Medulla oblongata (tissue), 1 donor: Measurements from ENCODE around the gene MBOAT7.

Source experiments
- DNase-seq: peaks from one replicate; pipeline ENCODE4 v3.0.0-alpha.2; 2015; ENCODE audit errors: extremely low spot score

MBOAT7 gene

DNA sequence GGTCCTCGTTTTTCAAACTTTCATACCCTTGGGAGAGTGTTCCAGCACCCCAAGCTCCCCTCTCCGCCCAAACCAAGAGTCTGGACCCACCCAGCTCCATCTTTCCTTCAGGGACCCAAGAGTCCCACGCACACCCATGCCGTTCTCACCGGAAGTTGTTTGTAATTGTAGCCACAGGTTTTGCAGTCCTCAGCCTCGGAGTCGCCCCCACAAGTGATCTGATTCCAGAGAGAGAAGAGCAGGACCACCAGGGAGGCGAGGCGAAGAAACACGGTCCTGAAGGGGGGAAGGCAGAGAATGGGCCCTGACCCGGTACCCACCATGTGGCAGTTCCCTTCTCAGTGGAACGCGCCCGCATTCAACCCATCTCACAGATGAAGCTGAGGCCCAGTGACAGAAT is 26.5 kb downstream of the MBOAT7 start:
- no peak for DNase-seq

DNA sequence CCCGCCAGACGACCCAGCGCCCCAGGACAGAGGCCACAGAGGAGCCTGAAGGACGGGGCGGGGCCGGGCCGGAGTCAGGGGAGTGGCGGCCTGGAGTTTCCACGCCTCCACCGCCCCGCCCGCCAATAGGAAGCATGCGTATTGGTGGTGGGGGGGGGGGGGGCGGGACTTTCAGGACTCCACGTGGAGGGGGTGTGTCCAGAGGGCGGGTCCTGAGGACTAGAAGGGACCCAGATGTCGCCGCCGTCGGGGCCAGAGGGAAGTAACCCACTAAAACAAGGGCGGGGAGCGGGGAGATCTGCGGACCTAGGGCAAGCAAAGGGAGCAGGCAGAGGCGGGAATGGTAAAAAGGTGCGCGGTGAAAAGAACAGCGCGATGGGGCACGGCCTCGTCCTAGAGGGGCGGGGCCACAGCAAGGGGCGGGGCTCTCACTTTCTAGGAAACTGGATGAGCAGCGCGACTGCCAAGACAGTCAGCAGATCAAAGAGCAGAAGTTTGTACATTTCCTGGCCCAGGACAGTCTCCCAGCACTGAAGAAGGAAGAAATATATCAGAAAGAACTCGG is 27.1 kb downstream of the MBOAT7 start:
- DNase-seq, result peak; percentile 74

DNA sequence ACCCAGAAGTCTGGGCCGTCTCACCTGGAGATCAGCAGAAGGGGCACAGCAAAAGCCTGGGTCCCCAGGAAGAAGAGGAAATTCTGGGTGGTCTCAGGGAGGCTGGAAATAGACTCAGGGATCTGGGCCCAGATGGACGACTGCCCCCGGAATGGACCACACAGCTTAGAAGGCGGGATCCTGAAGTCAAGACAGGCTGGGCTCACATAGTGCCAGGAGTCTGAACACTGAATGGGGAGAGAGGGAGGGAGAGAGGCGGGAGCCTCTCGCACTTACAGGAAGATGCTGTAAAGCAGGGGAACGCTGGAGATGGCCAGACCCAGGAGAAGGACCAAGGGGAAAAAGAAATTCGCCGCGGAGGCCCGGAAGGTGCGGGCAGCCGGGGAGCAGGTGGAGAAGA is 28.5 kb downstream of the MBOAT7 start:
- DNase-seq, result no peak

DNA sequence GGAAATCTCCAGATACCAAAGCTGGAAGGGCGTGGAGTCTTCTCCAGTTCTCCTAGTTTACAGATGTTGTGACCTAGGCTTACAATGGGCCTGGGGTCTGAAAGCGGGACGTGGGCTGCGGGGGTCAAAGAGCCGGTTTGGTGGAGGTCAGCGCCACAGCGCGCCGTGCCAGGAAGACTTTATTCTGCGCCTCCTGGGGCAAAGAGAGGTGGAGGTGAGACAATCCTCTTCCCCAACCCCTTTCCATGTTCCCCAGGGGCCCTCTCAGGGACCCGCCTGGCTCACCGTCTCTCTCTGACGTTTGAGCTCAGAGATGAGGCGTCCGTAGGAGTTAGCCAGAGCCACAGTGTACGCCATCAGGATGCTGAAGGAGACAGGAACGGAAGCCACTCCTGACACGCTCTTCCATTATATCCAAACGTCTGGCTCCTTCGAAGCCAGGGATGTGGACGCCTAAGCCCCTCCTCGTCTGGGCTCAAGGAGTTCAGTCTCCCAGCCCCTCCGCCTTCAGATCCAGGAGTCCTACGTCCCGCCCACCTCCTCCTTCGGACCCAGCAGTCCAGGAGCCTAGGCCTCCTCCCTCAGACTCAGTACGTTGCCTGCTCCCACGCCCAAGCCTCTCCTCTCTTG is 29.1 kb downstream of the MBOAT7 start:
- DNase-seq, result peak; percentile 15

DNA sequence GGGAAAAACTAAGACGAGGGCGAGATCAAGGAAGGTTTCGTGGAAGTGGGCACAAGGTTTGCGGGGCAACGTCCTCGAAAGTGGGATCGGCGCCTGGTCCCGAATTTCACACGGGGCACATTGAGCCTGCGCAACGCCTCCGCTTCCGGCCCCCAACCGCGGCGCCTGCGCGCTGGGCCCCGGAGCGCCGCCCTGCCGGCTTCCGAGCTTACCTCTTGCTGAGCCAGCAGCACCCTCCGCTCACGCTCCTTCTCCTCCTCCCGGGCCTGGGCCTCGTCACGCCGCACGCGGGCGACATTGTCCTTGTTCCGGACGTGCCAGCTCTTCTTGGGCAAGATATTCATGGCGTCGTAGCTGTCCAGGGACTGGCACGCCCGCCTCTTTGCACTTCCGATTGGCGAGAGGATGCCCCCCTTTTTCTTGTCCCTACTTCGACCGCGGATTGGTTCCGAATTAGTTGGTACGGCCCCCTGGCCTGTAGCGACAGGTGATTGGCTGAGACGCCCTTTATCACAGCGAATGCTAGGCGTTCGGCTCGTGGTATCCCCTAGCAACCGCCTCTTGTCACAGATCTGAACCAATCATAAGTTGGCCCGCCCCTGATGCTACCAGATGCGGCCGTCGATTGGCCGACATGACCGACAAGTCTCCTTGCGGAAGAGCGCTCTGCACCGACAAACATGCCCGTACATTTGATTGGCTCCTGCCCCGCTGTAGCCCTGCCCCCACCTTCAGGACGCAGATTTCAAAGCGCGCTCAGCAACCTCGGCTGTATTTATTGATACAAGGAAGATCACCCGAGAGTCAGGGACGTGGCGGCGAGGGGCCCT is 29.8 kb downstream of the MBOAT7 start, which contains the start of gene LENG1:
Gene LENG1 (minus strand): TSS at position 370 of the 830 bp plus-strand sequence. CDS start 26 bp downstream, at position 344.
- DNase-seq, result peak; percentile 100

DNA sequence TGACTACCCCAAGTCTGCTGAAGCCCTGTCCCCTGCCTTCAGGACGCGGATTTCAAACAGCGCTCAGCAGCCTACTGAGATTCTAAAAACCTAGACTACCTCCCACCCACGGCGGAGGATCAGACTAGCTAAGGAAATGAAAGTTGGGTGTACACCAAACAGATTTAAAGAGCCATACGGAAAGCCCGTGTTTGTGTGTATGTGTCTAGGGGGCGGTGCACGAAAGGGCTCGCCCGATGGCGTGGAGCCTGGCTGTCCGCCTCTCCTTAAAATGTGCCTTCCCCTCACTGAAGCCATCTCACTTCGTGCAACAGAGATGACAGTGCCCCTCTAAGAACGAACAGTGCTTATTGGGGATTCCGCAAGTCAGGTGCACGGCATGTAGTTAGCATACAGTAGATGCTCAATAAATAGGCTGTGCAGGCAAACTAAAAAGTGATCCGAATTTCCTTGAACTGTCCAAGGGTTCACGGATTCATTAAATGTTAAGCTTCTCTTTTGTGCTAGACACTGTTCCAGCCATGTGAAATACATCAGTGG is 30.5 kb downstream of the MBOAT7 start:
- no peak for DNase-seq

GRCh38 chr19:54156953-54157352 is 32.4 kb downstream of the MBOAT7 start:
- no peak for DNase-seq

GRCh38 chr19:54156490-54156889 is 32.9 kb downstream of the MBOAT7 start:
- no peak for DNase-seq

- DNase-seq, result no peak
Observed at GRCh38 chr19:54155694-54156093, 33.7 kb downstream of the MBOAT7 start.

DNA sequence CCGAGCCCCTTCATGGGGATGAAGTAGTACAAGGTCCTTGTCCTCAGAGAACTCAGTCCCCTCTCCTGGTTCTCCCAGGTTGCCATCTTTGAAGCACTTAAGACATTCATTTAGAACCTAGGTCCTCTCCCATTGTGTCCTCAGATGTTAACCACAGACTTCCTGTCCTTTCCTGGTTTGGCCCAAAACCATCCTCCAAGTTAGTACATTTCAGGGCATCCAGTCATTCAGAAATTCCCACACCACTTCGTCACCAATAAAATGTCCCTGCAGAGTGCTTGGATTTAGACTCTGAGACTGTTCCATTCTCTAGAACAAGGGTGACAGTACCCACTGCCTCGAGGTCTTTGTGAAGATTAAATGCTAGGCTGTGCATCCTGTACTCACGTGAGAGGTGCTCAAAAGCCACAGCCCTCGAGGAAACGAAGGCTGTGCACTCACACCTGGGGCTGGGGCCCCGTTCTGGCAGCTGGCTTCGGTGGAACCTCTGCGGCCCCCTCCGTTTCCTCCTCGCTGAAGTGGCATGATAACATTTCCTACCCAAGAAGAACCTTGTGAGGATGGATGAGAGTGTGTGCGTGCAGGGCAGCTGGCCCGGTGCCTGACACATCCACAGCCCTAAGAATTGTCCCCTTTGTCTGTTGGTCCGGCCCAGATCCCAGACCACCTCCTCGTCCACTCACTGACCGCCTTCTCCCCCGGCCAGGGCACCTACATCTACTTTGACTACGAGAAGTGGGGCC is 34.6 kb downstream of the MBOAT7 start:
- no peak for DNase-seq

DNA sequence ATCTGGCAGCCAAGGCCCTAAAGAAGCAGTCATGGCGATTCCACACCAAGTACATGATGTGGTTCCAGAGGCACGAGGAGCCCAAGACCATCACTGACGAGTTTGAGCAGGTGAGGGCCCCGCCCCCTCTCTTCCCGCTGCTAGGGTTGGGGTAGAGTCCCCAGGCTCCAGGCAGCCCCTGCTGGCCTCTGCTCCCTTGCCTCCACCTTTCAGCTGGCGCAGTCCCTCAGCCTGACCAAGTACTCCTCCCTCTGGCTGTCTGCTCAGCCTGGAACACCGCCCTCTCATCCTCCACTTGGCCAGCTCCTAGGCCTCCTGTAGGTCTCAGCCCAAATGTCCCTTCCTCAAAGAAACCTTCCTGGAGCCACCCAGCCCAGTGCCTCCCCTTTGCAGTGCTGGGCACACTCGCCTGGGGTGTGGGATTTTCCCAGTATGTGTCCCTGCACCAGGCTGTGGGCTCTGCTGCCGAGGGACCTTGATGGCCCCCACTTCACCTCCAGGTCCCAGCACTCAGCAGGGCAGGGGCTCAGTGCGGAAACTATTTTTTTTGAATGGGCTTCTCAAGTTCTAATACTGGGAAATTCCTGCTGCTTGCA is 35.6 kb downstream of the MBOAT7 start:
- no peak for DNase-seq

GRCh38 chr19:54152878-54153524 is 36.4 kb downstream of the MBOAT7 start:
- DNase-seq, result no peak

DNA sequence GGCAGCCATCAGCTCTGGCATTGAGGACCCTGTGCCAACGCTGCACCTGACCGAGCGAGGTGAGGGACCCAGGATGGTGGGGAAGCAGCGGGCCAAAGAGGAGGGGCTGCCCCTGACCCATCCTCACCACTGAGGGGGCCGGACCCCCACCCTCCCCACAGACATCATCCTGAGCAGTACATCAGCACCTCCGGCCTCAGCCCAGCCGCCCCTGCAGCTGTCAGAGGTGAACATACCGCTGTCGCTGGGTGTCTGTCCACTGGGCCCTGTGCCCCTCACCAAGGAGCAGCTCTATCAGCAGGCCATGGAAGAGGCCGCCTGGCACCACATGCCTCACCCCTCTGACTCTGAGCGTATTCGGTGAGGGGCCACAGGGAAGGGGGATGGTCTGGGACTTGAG is 37.1 kb downstream of the MBOAT7 start:
- no peak for DNase-seq

- no peak for DNase-seq
Observed at GRCh38 chr19:54151362-54152035, 37.9 kb downstream of the MBOAT7 start.

DNA sequence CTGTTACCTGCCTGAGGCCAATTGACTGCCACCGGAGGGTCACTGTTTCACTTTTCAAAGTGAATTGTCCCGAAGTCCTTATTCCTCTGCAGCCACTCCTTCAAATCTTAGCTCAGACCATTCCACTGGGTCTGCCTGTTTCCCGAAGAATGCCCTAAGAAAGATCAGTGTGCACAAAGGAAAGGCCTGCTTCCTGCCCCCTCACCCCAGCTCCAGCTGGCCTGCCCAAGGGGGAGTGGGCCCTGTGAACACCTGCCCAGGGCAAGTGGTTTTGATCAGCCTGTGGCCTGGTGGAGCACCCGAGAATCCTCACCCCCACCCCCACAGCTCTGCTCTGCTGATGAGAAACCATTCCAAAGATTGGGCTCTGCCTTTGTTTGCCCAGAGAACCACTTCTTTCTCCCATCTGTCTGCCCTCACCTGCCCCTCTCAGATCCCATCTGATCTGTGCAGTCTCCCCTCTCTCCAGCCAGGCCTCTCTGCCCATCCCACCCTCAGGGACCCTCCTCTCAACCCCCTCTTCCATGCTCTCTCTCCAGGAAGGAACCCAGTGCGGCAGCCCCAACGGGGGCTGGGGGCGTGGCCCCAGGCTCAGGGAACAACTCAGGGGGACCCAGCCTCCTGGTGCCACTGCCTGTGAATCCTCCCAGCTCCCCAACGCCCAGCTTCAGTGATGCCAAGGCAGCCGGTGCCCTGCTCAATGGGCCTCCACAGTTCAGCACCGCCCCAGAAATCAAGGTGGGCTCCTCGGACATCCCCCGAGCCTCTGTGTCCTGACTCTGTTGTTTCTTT is 40.2 kb downstream of the MBOAT7 start:
- DNase-seq, result no peak

- no peak for DNase-seq
Observed at GRCh38 chr19:54148158-54148557, 41.2 kb downstream of the MBOAT7 start.

GRCh38 chr19:54147676-54148075 is 41.7 kb downstream of the MBOAT7 start:
- no peak for DNase-seq

- DNase-seq, result no peak
Observed at GRCh38 chr19:54145541-54146158, 43.7 kb downstream of the MBOAT7 start.

- DNase-seq, result no peak
Observed at GRCh38 chr19:54142166-54142780, 47.1 kb downstream of the MBOAT7 start.
